Thyroid gland (tissue), 4 donors: ENCODE data around the gene KPTN.

Source experiments
- CTCF ChIP-seq, 6 experiments: fragments of 200-600 bp in 3 of 6; fragments of 450-650 bp in 3 of 6; sonication (generic) in 3 of 6; IDR thresholded peaks; one replicate each; pipeline ENCODE4 v1.5.1; 2016 to 2019; ENCODE audit warnings: antibody characterized with exemption in 6 of 6, mild to moderate bottlenecking in 2 of 6, inconsistent platforms in 1 of 6, moderate library complexity in 1 of 6
- POLR2A ChIP-seq, 2 donors: fragments of 450-650 bp; IDR thresholded peaks; one replicate each; pipeline ENCODE4 v1.6.1; 2017; ENCODE audit warnings: antibody characterized with exemption in 2 of 2, mild to moderate bottlenecking in 2 of 2, moderate library complexity in 1 of 2

DNA sequence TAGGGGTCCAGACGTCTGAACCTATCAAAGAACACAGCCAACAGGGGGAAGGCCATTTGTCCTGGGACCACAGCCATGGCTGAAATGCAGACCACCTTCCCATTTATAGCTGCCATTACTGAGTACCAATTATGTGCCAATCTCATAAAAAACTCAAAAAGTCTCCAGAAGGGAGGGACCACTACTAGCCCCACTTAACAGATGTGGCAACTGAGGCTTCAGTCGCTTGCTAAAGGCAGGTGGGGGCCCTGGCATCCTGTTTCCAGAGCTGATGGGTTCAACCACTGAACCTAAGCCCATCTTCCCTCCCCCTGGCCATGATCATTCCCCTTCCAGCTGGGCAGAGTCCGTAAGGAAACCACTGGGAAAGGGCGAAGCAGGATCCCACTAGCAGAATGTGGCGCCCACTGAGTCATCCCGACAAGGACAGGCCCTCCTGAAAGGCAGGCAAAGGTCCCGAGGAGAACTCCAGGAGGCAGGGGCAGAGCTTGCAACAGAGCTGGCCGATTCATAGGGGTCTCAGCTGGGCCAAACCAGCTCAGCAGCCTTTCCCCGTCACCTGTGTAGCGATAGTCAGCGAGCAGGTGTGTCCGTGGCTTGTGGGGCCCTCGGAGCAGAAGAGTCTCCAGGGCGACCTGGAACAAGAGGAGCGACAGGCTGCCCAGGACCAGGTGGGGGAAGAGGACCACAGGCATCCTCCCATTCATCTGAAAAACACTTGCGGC lies 45.2 kb upstream of the KPTN start:
- TF ChIP-seq CTCF (IDR thresholded peaks at IDR 0.05) (no peak), POLR2A (IDR thresholded peaks at IDR 0.05) (no peak)
